HepG2 (cell line): ENCODE results near the gene PRKG1.

Experiments
- MXD4 ChIP-seq: IDR thresholded peaks from 2 replicates; pipeline ENCODE4 v1.6.1; 2016; ENCODE audit warnings: mild to moderate bottlenecking, missing biosample characterization, missing genetic modification reagents
- PHF5A ChIP-seq: IDR thresholded peaks from one replicate; pipeline ENCODE4 v1.6.1; 2018; ENCODE audit warnings: low read depth, missing genetic modification reagents; ENCODE audit not compliant: unreplicated experiment
- POLR2A ChIP-seq, 2 experiments: IDR thresholded peaks; 2 replicates each; pipeline ENCODE4 v1.6.1; 2011; ENCODE audit warnings: low read depth in 2 of 2, low read length in 2 of 2, mild to moderate bottlenecking in 1 of 2, moderate library complexity in 1 of 2; ENCODE audit not compliant: insufficient read depth in 1 of 2
- SMAD3 ChIP-seq: sonication (generic); formaldehyde crosslinking; IDR thresholded peaks from 2 replicates; pipeline ENCODE4 v1.4.0; 2020; ENCODE audit warnings: missing genetic modification reagents
- ZFP36 ChIP-seq: fragments of 150-350 bp; IDR thresholded peaks from 2 replicates; pipeline ENCODE4 v1.6.1; 2018; ENCODE audit warnings: borderline replicate concordance, low read length, low read depth; ENCODE audit not compliant: partially characterized antibody
- ZKSCAN1 ChIP-seq: fragments of 150-350 bp; IDR thresholded peaks from 2 replicates; pipeline ENCODE4 v1.6.1; 2014; ENCODE audit warnings: low read length
- TF ChIP-seq, protein P1 (sequence below): sonication (generic); formaldehyde crosslinking; IDR thresholded peaks from 2 replicates; pipeline ENCODE4 v1.8.0; 2022; ENCODE audit warnings: missing genetic modification reagents, mild to moderate bottlenecking, moderate library complexity, borderline replicate concordance
- TF ChIP-seq, protein P2 (sequence below): sonication (generic); formaldehyde crosslinking; IDR thresholded peaks from 2 replicates; pipeline ENCODE4; 2020; ENCODE audit warnings: missing genetic modification reagents, mild to moderate bottlenecking, borderline replicate concordance
- TF ChIP-seq, protein P3 (sequence below): sonication (generic); formaldehyde crosslinking; IDR thresholded peaks from 2 replicates; pipeline ENCODE4 v1.5.0; 2020; ENCODE audit warnings: mild to moderate bottlenecking, missing genetic modification reagents, moderate library complexity

DNA sequence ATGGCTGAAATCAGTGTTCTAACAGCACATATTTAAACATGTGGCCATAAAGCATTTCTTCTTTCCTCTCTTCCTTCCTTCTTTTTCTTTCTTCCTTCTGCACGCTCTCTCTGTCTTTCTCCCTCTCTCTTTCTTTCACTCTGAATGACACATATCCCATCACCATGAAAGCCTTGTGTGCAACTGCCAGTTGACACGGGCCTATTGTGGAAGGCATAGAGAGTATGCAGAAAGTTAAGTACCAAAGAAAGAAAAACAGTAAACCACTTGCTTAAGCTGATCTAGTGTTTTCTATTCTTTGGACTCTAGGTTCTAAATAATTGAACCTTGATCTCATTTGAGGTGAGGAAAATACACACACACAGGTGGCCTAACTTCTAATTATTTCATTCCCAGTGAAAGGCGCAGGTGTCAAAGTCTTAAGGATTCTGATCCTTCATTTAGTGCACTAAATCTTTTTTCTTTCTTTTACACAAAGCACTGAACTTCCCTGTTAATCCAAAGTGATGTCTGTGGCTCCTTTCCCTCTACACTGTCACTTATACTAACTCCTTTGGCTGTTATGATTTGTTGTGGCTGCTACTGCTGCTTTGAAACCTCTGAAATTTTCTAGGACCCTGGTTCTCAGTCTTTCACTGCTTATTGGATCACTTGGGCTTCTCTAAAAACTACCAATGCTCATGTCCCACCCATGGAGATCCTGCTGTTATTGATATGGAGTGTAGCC lies 1257.5 kb downstream of the PRKG1 start:
- TF ChIP-seq POLR2A (IDR thresholded peaks at IDR 0.05; ENCODE audit: insufficient read depth in 1 of 2, low read depth in 2 of 2, low read length in 2 of 2) (no peak), PHF5A (no peak), SMAD3 (no peak), MXD4 (no peak), ZKSCAN1 (no peak), ZFP36 (no peak)
- TF ChIP-seq, protein P1, sequence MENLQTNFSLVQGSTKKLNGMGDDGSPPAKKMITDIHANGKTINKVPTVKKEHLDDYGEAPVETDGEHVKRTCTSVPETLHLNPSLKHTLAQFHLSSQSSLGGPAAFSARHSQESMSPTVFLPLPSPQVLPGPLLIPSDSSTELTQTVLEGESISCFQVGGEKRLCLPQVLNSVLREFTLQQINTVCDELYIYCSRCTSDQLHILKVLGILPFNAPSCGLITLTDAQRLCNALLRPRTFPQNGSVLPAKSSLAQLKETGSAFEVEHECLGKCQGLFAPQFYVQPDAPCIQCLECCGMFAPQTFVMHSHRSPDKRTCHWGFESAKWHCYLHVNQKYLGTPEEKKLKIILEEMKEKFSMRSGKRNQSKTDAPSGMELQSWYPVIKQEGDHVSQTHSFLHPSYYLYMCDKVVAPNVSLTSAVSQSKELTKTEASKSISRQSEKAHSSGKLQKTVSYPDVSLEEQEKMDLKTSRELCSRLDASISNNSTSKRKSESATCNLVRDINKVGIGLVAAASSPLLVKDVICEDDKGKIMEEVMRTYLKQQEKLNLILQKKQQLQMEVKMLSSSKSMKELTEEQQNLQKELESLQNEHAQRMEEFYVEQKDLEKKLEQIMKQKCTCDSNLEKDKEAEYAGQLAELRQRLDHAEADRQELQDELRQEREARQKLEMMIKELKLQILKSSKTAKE (CRISPR knock-in tag): no peak
- TF ChIP-seq, protein P2, sequence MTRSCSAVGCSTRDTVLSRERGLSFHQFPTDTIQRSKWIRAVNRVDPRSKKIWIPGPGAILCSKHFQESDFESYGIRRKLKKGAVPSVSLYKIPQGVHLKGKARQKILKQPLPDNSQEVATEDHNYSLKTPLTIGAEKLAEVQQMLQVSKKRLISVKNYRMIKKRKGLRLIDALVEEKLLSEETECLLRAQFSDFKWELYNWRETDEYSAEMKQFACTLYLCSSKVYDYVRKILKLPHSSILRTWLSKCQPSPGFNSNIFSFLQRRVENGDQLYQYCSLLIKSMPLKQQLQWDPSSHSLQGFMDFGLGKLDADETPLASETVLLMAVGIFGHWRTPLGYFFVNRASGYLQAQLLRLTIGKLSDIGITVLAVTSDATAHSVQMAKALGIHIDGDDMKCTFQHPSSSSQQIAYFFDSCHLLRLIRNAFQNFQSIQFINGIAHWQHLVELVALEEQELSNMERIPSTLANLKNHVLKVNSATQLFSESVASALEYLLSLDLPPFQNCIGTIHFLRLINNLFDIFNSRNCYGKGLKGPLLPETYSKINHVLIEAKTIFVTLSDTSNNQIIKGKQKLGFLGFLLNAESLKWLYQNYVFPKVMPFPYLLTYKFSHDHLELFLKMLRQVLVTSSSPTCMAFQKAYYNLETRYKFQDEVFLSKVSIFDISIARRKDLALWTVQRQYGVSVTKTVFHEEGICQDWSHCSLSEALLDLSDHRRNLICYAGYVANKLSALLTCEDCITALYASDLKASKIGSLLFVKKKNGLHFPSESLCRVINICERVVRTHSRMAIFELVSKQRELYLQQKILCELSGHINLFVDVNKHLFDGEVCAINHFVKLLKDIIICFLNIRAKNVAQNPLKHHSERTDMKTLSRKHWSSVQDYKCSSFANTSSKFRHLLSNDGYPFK: no peak
- TF ChIP-seq, protein P3, sequence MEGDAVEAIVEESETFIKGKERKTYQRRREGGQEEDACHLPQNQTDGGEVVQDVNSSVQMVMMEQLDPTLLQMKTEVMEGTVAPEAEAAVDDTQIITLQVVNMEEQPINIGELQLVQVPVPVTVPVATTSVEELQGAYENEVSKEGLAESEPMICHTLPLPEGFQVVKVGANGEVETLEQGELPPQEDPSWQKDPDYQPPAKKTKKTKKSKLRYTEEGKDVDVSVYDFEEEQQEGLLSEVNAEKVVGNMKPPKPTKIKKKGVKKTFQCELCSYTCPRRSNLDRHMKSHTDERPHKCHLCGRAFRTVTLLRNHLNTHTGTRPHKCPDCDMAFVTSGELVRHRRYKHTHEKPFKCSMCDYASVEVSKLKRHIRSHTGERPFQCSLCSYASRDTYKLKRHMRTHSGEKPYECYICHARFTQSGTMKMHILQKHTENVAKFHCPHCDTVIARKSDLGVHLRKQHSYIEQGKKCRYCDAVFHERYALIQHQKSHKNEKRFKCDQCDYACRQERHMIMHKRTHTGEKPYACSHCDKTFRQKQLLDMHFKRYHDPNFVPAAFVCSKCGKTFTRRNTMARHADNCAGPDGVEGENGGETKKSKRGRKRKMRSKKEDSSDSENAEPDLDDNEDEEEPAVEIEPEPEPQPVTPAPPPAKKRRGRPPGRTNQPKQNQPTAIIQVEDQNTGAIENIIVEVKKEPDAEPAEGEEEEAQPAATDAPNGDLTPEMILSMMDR (CRISPR knock-in tag): no peak
